NT2/D1 (cell line): ENCODE results near the gene ZNF839.

Source experiments
- SUZ12 ChIP-seq: IDR thresholded peaks from 2 replicates; pipeline ENCODE4 v1.6.1; 2011; ENCODE audit not compliant: insufficient read length, insufficient read depth; ENCODE audit errors: extremely low read depth
- YY1 ChIP-seq: IDR thresholded peaks from 2 replicates; pipeline ENCODE4 v1.6.1; 2011; ENCODE audit not compliant: insufficient read length, insufficient read depth
- ZNF274 ChIP-seq: IDR thresholded peaks from 2 replicates; pipeline ENCODE4 v1.6.1; 2011; ENCODE audit warnings: mild to moderate bottlenecking, low read depth, low read length

DNA sequence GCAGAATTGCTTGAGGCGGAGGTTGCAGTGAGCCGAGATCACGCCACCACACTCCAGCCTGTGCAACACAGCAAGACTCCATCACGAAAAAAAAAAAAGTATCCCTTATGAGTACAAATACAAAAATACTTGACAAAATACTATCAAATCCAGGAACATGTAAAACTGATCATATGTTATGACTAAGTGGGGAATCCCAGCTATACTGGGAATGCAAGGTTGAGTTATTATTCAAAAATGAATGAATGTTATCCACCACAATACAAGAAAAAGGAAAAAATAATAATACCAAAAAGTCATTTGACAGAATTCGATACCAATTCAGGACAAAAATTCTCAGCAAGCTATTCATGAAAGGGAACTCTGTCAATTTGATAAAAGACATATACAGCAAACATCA is 47.2 kb upstream of the ZNF839 start:
- TF ChIP-seq ZNF274 = no peak
- no peak for TF ChIP-seq SUZ12
- TF ChIP-seq YY1 = no peak
